ENCODE measurements around the gene TPRG1L. TPM values are rescaled to one million over a fixed set of nuclear protein-coding genes. Genes with fewer than 3 reads are reported as not detected.

TPRG1L gene
- total RNA-seq, 1 experiment from 2014 or later: 11.7 TPM

DNA sequence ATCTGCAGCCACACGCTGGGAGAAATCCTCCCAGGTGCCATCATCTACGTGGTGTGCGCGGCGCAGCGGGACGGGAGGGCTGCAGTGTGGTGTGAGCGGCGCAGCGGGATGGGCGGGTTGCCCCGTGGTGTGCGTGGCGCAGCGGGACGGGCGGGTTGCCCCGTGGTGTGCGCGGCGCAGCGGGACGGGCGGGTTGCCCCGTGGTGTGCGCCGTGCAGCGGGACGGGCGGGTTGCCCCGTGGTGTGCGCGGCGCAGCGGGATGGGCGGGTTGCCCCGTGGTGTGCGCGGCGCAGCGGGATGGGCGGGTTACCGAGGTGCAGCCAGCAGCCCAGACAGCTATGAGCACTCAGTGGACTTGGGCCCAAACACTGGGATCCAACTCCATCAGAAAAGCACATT is 20.4 kb downstream of the TPRG1L start:
- DNase-seq (ENCODE audit: low spot score): no peak

DNA sequence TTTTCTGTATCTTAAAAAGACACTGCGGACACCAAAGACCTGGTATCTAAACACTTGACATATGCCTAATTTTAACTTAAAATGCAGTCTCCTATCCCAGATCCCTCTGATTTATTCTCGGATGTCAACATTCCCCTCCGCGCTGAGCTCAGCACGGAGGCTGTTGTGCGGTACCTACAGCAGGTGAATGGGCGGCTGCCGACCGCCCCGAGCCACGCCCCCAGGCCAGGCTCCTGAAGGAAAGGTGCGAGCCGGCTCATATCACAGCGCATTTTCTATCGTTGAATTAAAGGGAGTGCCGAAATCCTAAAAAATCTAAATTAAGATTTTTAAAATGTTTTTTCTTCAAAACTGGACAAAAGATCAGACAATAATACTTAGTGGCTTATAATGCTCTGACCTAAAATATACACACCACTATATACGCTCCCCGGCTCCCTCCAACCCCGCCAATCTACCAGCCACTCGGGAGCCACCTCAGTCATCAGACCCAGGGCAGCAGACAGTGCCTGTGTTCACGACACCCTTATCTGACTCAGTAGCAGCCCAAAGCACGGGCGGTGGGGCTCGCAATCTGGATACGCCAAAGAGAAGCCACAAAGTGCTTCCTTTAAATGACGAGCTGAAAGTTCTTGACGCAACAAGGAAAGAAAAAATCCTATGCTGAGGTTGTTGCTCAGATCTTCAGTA is 21.0 kb downstream of the TPRG1L start:
- no peak for DNase-seq (ENCODE audit: low spot score)

GRCh38 chr1:3646596-3646995 is 21.8 kb downstream of the TPRG1L start:
- DNase-seq (ENCODE audit: low spot score): no peak

DNA sequence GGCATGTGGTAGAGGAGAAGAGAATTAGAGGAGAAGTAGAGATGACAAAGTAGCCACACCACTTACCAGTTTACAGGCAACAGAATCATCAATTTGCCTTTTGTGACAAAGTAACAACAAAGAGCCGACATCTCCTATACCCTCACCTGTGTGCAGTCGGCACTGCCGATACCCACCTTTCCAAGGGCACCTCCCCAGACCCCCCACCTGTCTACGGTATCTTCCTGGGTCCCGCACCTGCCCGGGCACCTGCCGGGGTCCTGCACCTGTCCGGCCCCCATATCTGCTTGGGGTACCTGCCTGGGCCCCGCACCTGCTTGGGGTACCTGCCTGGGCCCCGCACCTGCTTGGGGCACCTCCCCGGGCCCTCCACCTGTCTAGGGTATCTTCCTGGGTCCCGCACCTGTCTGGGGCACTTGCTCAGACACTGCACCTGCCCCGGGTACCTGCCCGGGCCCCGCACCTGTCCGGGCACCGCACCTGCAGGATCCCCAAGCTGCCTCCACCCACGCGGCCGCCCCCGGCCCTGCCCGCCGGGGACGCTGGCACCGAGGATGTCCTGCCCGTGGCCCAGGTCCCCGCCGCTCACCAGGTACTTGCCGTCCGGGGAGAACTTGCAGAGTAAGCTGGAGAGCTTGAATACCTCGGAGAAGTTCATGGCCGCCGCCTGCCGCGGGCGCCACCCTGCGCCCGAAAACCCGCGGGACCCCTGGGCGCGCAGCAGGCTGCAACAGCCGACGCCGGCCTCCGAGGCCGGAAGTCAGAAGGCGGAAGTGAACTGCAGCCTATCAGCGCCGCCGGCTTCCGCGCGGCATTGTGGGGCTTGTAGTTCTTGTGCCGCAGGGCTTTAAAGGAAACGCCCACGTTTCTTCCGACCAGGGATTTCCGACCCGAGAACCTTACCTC is 24.8 kb downstream of the TPRG1L start, which contains the start of gene WRAP73:
Gene WRAP73, minus strand, starts transcription at position 762 of the 906 bp plus-strand sequence. Its CDS starts 104 bp downstream, at position 658.
- DNase-seq (ENCODE audit: low spot score): peak; percentile 90

- no peak for DNase-seq (ENCODE audit: low spot score)
Measured at GRCh38 chr1:3650248-3651025, 25.6 kb downstream of the TPRG1L start.

DNA sequence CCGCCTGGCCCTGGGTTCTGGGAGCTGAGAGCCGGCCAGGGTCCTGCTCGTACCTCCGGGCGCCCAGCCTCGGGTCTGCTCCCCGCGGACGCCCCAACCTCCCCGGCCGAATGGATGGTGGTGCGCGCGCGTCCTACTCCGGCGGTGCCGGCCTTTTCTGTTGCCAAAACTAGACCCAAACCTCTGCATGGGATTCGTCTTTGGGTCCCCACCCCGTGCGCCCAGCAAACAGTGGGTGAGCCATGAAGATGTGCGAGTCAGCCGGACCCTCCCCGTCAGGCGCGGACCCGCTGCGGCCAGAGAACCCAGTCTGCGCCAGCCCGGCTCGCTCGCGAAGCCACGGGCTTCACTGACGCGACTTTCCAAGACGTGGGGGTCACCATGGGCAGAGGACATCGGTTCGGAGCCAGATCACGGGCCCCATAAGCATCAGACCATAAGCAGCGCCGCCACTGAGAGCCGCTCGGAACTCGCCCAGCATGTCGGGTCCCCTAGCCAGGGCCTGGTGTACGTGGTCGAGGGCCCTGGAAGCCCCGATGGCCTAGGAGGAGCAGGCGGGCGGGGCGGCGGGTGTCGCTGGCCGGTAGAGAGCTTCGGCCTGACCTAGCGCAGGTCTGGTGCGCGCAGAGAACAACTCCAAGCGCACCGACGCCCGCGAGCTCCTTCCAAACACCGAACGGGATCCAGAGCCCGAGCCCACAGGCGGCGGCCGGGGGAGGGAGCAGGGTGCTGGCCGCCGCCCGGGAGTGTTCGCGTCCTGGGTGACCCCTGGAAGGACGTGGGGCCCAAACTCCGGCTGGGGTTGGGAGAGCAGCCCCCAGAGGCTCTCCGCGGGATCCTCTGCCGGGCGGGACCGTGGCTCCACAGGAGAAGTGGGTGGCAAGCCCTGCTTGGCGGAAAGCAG is 26.5 kb downstream of the TPRG1L start:
- DNase-seq (ENCODE audit: low spot score): no peak

DNA sequence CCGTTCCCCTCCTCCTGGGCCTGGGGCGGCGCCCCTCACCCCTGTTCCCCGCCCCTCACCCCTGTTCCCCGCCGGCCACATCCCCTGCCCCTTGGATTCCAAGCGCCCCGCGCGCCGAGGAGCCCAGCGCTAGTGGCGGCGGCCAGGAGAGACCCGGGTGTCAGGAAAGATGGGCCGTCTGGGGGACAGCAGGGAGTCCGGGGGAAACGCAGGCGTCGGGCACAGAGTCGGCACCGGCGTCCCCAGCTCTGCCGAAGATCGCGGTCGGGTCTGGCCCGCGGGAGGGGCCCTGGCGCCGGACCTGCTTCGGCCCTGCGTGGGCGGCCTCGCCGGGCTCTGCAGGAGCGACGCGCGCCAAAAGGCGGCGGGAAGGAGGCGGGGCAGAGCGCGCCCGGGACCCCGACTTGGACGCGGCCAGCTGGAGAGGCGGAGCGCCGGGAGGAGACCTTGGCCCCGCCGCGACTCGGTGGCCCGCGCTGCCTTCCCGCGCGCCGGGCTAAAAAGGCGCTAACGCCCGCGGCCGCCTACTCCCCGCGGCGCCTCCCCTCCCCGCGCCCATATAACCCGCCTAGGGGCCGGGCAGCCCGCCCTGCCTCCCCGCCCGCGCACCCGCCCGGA is 27.2 kb downstream of the TPRG1L start, which contains the start of gene TP73:
Gene TP73, plus strand, starts transcription at position 587 of the 618 bp plus-strand sequence. CDS start 29,850 bp downstream, outside the sequence.
- no peak for DNase-seq (ENCODE audit: low spot score)

GRCh38 chr1:3652548-3653285 is 27.9 kb downstream of the TPRG1L start:
- DNase-seq (ENCODE audit: low spot score): no peak

GRCh38 chr1:3653286-3653618 is 28.4 kb downstream of the TPRG1L start:
- DNase-seq (ENCODE audit: low spot score): no peak

- DNase-seq (ENCODE audit: low spot score): no peak
Measured at GRCh38 chr1:3654549-3655281, 29.9 kb downstream of the TPRG1L start.

GRCh38 chr1:3656450-3657095 is 31.8 kb downstream of the TPRG1L start:
- DNase-seq (ENCODE audit: low spot score): no peak

GRCh38 chr1:3657096-3657475 is 32.3 kb downstream of the TPRG1L start:
- DNase-seq (ENCODE audit: low spot score): no peak

- no peak for DNase-seq (ENCODE audit: low spot score)
Measured at GRCh38 chr1:3657578-3658230, 32.9 kb downstream of the TPRG1L start.

DNA sequence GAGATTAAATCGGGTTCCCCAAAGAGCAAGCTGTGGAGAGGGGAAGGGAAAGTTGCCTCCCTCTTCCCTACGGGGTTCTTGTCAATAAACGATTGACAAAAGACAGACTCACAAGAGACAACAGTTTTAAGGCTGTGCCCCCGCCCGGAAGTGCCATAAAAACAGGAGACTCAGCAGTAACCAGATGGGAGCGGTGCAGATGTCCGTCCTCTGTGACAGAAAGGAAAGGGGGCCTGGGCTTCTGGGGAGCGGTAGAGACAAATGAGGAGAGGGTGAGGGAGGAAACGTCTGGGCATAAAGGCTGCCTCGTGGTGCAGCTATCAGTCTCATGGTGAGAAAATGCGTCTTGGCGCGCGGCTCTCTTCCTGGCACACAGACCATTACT is 33.4 kb downstream of the TPRG1L start:
- DNase-seq (ENCODE audit: low spot score): no peak

- DNase-seq (ENCODE audit: low spot score): no peak
Measured at GRCh38 chr1:3659093-3659492, 34.3 kb downstream of the TPRG1L start.

DNA sequence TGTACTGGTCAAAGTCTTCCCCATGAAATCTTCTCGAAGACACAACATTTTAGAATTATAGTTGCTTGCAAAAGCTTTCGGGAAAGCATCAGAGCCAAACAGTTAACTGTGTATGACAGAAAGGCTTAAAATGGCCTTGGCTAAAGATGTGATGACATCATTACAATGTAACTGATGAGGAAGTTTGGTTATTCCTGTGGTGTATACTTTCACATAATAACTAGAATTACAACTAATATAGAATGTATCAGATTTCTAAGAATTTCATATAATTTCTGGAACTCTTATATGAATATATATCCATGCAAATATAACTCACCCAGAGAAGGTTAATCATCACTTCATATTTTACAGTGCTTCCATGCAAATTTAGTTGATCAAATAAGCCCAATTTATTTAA is 35.9 kb downstream of the TPRG1L start:
- no peak for DNase-seq (ENCODE audit: low spot score)

DNA sequence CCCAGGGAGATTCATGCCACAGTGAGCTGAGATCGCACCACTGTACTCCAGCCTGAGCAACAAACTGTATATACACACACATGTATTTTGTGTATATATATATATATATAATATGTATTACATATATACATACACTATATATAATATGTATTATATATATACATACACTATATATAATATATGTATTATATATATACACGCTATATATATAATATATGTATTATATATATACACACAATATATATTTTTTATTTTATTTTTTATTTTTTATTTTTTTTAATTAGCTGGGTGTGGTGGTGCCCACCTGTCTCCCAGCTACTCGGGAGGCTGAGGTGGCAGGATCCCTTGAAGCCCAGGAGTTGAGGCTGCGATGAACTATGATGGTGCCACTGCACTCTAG is 36.8 kb downstream of the TPRG1L start:
- no peak for DNase-seq (ENCODE audit: low spot score)

DNA sequence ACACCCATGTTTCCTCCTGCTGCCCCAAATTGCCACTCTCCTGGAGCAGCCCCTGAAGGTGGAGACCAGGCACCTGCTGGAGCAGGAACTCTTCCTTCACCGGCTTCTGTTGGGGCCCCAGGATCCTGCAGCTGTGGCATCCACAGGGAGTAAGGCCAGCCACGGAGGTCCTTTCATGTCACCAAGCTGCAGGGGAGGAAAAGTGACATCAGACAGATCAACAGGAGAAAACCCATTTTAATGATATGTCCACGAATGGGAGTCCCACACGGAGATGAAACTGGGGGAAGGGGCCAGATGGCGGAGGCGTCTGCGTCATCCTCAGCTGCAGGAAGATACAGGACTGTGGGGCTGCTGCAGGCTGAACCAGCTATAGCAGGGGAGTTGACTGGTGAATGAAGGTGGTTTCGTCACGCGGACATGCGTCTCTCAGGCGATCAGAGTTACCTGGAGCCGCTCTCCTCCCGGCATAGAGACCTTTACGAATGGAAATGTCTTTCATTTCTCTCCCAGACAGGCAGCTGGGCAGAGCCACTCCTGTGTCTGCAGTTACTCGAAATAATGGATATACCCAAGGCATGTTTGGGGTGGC is 37.4 kb downstream of the TPRG1L start:
- no peak for DNase-seq (ENCODE audit: low spot score)

Measured in H4 (cell line).